Measurements from ENCODE around the gene SIL1.
"Not testable (repeated sequence)": the region's sequence is repeated elsewhere in the genome, so short reads cannot be mapped to it uniquely, and the experiment has no call there.

SIL1 gene

GRCh38 chr5:139076111-139076510 is 122.1 kb downstream of the SIL1 start:
- in situ Hi-C loops (cut with MboI; ENCODE audit: low sequenced_read_pairs), result no loop called here

DNA sequence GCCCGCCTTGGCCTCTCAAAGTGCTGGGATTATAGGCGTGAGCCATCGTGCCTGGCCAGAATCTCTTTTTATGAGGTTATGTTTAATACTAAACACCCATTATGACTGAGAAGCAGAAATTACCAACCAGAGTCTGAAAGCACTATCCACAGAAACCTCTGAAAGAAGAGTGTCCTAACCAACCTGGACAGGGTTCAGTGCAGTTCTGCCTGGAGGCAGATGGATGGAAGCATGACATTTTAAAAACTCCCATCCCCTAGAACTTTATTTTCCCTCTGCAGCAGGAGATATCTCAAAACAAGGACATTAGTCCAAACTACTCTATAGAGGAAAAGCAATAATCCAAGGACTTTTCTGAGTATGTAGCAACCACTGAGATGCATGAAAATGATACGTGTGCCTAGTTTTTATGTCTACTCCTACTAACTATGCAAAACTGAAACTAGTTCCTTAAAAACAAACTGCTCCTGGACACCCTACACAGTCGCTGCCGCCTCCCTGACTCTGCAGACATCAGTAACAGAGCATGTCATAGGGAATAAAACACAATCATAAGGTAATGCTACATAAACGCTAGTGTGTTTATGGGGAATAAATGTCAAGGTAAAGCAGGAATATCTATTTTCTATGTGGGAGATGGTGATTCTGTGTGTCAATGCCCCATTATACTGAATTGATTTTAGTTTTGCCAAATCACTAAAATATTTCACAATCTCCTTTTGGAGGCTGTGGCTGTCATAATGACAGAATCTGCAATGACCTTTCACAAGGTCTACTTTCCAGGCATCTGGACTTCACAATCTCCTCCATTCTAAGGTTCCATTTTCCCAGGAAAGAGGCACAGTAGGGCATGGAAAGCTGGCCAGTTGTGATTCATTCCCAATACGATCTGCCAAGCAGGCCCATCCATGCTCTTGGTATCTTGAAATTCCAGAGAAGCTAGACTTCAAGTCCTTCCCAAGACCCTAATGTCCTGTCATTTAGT is 122.8 kb downstream of the SIL1 start:
- in situ Hi-C loops (cut with MboI; ENCODE audit: low sequenced_read_pairs), result no loop called here

- in situ Hi-C loops (cut with MboI; ENCODE audit: low sequenced_read_pairs), result not testable (repeated sequence)
Measured at GRCh38 chr5:139073956-139074355, 124.2 kb downstream of the SIL1 start.

- in situ Hi-C loops (cut with MboI; ENCODE audit: low sequenced_read_pairs), result no loop called here
Measured at GRCh38 chr5:139068494-139069151, 129.5 kb downstream of the SIL1 start.

GRCh38 chr5:139068060-139068459 is 130.1 kb downstream of the SIL1 start:
- in situ Hi-C loops (cut with MboI; ENCODE audit: low sequenced_read_pairs), result no loop called here

- in situ Hi-C loops (cut with MboI; ENCODE audit: low sequenced_read_pairs), result no loop called here
Measured at GRCh38 chr5:139065306-139065705, 132.9 kb downstream of the SIL1 start.

DNA sequence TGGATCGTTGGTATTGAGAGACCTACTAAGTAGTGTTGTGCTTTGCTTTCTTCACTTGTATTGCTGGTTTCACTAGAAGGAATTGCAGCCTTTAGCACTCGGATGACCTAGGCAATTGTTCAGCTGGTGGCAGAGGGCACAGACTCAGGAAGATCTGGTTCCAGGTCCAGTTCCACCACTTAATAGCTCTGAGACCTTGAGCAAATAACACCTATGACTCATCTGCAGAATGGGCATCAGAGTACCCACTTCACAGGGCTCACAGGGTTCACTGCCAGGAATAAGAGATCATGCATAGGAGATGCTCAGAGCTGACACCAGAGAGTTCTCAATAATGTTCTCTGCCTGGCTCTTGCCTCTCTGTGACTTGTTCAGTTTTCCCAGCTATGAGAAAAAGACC is 133.6 kb downstream of the SIL1 start:
- in situ Hi-C loops (cut with MboI; ENCODE audit: low sequenced_read_pairs), result no loop called here

DNA sequence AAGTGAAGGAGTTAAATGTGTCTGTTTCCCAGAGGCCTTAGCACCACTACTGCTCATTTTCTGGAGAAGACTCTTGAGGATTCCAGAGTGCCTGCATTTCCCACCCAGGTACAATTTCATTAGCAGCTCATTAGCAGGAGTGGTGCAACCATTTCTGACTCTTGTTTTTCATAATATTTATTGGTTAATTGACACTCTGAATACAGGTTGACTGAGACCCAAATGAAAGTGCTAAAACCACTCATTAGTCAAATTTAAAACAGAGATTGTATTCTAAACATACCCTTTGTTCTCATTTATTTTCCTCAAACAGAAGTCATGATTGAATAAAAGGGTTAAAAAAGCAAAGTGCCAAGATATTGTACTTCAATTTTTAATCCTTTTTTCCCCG is 134.5 kb downstream of the SIL1 start:
- in situ Hi-C loops (cut with MboI; ENCODE audit: low sequenced_read_pairs), result no loop called here

DNA sequence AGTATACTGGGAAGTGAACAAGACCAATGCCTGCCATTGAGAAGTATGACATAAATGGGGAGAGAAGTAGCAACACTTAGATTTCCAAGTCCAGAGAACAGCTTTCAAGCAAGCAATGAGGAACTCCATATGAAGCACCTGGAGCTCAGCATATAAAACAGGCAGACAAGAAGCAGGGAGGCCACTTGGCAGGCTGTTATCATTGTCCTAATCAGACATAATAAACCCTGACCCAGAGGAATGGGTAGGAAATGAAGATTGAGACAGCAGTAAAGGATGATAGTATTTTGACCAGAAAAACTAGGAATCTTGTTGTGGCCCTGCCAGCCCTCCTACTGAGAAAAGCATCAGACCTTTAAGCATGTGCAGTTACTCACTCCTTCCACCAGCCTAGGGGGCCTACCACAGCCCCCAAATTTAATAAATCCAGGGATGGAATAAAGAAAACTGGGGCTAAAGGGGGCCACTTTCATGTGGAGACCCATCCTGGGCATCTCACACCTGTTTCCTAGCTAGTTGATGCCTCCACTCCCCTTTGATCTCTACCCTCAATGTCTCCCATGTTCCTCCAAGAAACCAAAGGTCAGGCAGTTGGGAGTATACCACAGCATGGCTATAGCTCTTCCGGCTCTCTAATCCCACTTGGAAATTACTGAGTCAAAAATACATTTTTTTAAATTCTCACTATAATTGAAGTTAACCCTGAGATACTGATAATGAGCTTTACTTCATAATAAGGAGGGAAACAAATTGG is 135.1 kb downstream of the SIL1 start:
- in situ Hi-C loops (cut with MboI; ENCODE audit: low sequenced_read_pairs), result no loop called here

- in situ Hi-C loops (cut with MboI; ENCODE audit: low sequenced_read_pairs), result no loop called here
Measured at GRCh38 chr5:139061856-139062255, 136.3 kb downstream of the SIL1 start.

DNA sequence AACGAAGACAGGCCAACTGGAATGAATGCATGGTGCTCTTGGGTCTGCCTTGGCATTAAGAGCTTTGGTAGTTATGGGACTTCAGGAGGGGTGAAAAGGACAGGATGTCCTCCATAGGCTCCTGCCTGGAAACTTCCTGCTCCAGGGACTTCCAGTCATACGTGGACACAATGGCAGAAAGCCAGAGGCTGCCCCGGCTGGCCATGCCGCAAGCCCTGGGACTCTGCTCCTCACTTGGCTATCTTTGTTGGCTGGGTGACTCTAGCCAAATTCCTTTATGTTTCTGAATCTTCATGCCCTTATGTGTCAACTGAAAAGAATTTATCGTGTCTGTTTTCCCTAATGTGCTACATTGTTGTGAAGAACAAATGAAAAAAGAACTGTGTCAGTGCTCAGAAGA is 136.9 kb downstream of the SIL1 start:
- in situ Hi-C loops (cut with MboI; ENCODE audit: low sequenced_read_pairs), result no loop called here

DNA sequence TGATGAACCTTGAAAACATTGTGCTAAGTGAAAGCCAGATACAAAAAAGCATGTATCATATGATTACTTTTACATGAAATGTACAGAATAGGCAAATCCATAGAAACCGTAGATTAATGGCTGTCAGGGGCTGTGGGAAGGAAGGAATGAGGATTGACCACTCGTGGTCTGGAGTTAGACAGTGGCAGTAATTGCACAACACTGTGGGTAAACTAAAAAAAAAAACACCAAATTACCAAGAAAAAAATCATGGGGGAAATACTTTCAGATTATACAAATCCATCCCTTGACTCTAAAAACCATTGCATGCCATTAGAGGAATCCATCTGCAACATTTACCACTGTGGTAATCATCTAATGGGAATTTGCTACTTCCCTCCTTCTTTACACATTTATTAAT is 140.0 kb downstream of the SIL1 start:
- in situ Hi-C loops (cut with MboI; ENCODE audit: low sequenced_read_pairs), result no loop called here

DNA sequence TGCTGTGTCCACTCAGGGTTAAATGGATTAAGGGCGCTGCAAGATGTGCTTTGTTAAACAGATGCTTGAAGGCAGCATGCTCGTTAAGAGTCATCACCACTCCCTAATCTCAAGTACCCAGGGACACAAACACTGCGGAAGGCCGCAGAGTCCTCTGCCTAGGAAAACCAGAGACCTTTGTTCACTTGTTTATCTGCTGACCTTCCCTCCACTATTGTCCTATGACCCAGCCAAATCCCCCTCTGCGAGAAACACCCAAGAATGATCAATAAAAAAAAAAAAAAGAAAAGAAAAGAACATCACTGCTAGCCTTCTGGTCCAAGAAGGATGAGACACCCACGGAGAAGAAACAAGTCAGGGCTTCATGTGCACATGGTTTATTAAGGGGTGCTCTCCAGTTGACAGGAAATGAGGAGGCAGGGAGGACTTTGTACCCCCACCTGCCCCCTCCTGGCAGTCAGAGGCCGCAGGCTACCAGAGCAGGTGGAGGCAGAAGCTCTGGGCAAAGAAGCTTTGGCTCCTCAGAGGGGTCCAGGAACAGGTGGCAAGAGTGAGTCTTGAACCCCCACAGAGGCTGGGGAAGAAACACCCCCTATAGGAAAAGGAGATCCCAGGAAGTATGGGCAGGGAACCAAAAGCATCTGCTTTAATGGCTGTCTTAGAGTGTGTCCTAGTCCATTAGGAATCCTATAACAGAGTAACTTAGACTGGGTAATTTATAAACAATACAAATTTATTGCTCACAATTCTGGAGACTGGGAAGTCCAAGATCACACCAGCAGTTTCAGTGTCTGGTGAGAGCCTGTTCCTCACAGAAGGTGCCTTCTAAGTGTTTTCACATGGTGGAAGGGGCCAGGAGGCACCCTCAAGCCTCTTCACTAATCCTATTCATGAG is 140.9 kb downstream of the SIL1 start:
- in situ Hi-C loops (cut with MboI; ENCODE audit: low sequenced_read_pairs), result not testable (repeated sequence)

- in situ Hi-C loops (cut with MboI; ENCODE audit: low sequenced_read_pairs), result no loop called here
Measured at GRCh38 chr5:139052975-139053374, 145.2 kb downstream of the SIL1 start.

GRCh38 chr5:139051392-139051791 is 146.8 kb downstream of the SIL1 start:
- in situ Hi-C loops (cut with MboI; ENCODE audit: low sequenced_read_pairs), result no loop called here

GRCh38 chr5:139050432-139050831 is 147.7 kb downstream of the SIL1 start:
- in situ Hi-C loops (cut with MboI; ENCODE audit: low sequenced_read_pairs), result no loop called here

- in situ Hi-C loops (cut with MboI; ENCODE audit: low sequenced_read_pairs), result no loop called here
Measured at GRCh38 chr5:139049780-139050179, 148.4 kb downstream of the SIL1 start.

DNA sequence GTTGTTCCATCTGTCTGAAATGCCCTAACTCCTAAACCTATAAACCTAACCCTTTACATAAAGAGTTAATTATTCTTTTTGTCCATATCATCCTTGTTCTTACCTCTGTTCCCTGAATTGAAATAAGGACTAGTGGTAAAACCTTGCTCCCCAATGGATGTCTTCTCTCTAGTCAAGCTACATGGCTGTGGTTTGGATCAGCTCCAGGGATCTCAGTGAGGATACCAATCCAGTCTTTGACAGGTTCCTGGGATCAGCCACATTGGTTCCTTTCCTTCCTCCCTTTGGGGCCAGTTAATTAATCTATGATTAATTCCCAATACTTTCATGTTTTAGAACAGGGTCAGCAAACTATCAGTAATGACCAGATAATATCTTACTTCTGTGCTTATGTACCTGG is 151.6 kb downstream of the SIL1 start:
- in situ Hi-C loops (cut with MboI; ENCODE audit: low sequenced_read_pairs), result no loop called here

GRCh38 chr5:139043157-139043905 is 154.8 kb downstream of the SIL1 start:
- in situ Hi-C loops (cut with MboI; ENCODE audit: low sequenced_read_pairs), result no loop called here

- in situ Hi-C loops (cut with MboI; ENCODE audit: low sequenced_read_pairs), result no loop called here
Measured at GRCh38 chr5:139040081-139040480, 158.1 kb downstream of the SIL1 start.
